ENCODE measurements around the gene XRCC1. TPM values are rescaled to one million over a fixed set of nuclear protein-coding genes. Genes with fewer than 3 reads are reported as not detected.

XRCC1 gene
- total and polyA plus RNA-seq, 2 of the 4 experiments (the other 2 are of a cell fraction), result 12.5 to 21.3 TPM

- no peak overlapping the region for H3K18ac ChIP-seq (ENCODE audit: low read depth, low read length)
- peaks cover 12% of the 10 kb centered on the region; the same call in 1 of the 2 replicates for H3K9me1 ChIP-seq (ENCODE audit: insufficient read depth, low read length)
- 0 out of 2 replicates have a peak, but pooled peaks cover 1% of the 10 kb centered on the region for H3K36me3 ChIP-seq (ENCODE audit: control insufficient read depth, insufficient read depth, low read length)
- peak overlapping the region; percentile 18 for H2BK5ac ChIP-seq (ENCODE audit: low read depth, low read length, poor library complexity, severe bottlenecking)
- peak overlapping the region; percentile 97 for H2AK9ac ChIP-seq (replicated peaks; ENCODE audit: low read depth, low read length, poor library complexity)
- peak overlapping the region; percentile 6; the same call in 1 of the 2 replicates for H4K5ac ChIP-seq (ENCODE audit: low read depth, low read length)
- H2BK120ac ChIP-seq (ENCODE audit: low read depth, low read length), result 0 out of 2 replicates have a peak overlapping the region, but pooled peaks have one; percentile 44
- BruUV-seq (replicated peaks), result no TSS peak
- peak overlapping the region; percentile 55 for H4K91ac ChIP-seq (ENCODE audit: insufficient read depth, low read depth, low read length)
- DNase-seq (peak; percentile 99), ATAC-seq (ENCODE audit: low read depth) (peak; percentile 91)
- H3K4ac ChIP-seq (ENCODE audit: low read depth, low read length), result peak overlapping the region; percentile 81
- H3K27ac ChIP-seq (ENCODE audit: insufficient read depth, low read length), result peak overlapping the region; percentile 42
- 0 out of 2 replicates have a peak overlapping the region, but pooled peaks have one; percentile 60 for H3K23ac ChIP-seq (ENCODE audit: low read depth, low read length)
- no peaks in the 10 kb centered on the region for H3K27me3 ChIP-seq (ENCODE audit: control insufficient read depth, insufficient read depth, low read length)
- ChIA-PET CTCF (interaction anchor here (1.0 to 1.2 kb wide), 2 partner anchors 22 to 241 kb away, joined by 3 to 4 read pairs; no protein-coding TSS in a partner anchor), POLR2A (ENCODE audit: unreplicated experiment) (interaction anchor here (0.6 to 1.1 kb wide), 2 partner anchors 9 to 29 kb away, joined by 3 to 5 read pairs; no protein-coding TSS in a partner anchor)
- H2BK20ac ChIP-seq (ENCODE audit: low read depth, low read length), result 0 out of 2 replicates have a peak overlapping the region, but pooled peaks have one; percentile 3
- H3K4me3 ChIP-seq (ENCODE audit: insufficient read depth, low read depth, low read length), result peak overlapping the region; percentile 55
- dilution Hi-C loops (cut with HindIII; ENCODE audit: low sequenced_read_pairs, unreplicated experiment), result no loop called here
- no peak for TF ChIP-seq POLR2A (IDR thresholded peaks at IDR 0.05; ENCODE audit: low read depth, low read length)
- TF ChIP-seq MAZ (IDR thresholded peaks at IDR 0.05; ENCODE audit: borderline replicate concordance, low read depth, low read length), result peak; percentile 97
- TF ChIP-seq CEBPB (IDR thresholded peaks at IDR 0.05; ENCODE audit: low read depth, low read length), result peak; percentile 89
- H3K56ac ChIP-seq (ENCODE audit: extremely low read depth, insufficient read depth, low read length), result peak overlapping the region; percentile 69; the same call in 1 of the 2 replicates
- peak overlapping the region; percentile 87 for H2AFZ ChIP-seq (replicated peaks; ENCODE audit: low read length, poor library complexity)
- peaks cover 3% of the 10 kb centered on the region; the same call in 1 of the 2 replicates for H3K4me1 ChIP-seq (ENCODE audit: control insufficient read depth, insufficient read depth, low read length)
- 0 out of 2 replicates have a peak overlapping the region, but pooled peaks have one; percentile 53 for H3K14ac ChIP-seq (replicated peaks; ENCODE audit: low read depth, low read length)
- intact Hi-C loops (cut with micrococcal nuclease), result loop anchor here (2.0 kb wide), 1 partner anchor 61 kb away; no protein-coding TSS in a partner anchor
- 1% methylated on average over 23 of the region's 41 CpGs; no CpG with 5 or more reads in 1 of the 2 experiments for WGBS, 2 experiments (ENCODE audit: extremely low coverage in 2 of 2, insufficient read length in 1 of 2)
- H3K79me1 ChIP-seq (ENCODE audit: low read depth in 1 of 2, low read length in 2 of 2), result peaks cover 0 to 6% of the 10 kb centered on the region in 2 experiments; a peak in 1 of 4 replicates
- H3K9me3 ChIP-seq (ENCODE audit: control insufficient read depth, insufficient read depth, low read length), result no peaks in the 10 kb centered on the region
- H4K20me1 ChIP-seq (ENCODE audit: insufficient read depth, low read length), result peaks cover 5% of the 10 kb centered on the region
- in situ Hi-C loops (cut with MboI; ENCODE audit: low sequenced_read_pairs), result no loop called here
- H3K9ac ChIP-seq (ENCODE audit: low read depth, low read length), result peak overlapping the region; percentile 11
- peak overlapping the region; percentile 77 to 84 for H4K8ac ChIP-seq (ENCODE audit: low read depth in 2 of 2, low read length in 2 of 2)
- peak overlapping the region; percentile 87 for H3K4me2 ChIP-seq (ENCODE audit: low read depth, low read length)
- peak overlapping the region; percentile 31; the same call in 1 of the 2 replicates for H2AK5ac ChIP-seq (ENCODE audit: low read depth, low read length)
- peak overlapping the region; percentile 29; the same call in 1 of the 3 replicates for H2BK15ac ChIP-seq (ENCODE audit: low read depth, low read length)
These were observed 41.6 kb downstream of the XRCC1 start for GRCh38 chr19:43533546-43534304.
